ENCODE results near the gene LDAF1. TPM values are rescaled to one million over a fixed set of nuclear protein-coding genes. Genes with fewer than 3 reads are reported as not detected.
"Not testable (repeated sequence)": the region's sequence is repeated elsewhere in the genome, so short reads cannot be mapped to it uniquely, and the experiment has no call there.

The LDAF1 gene
- total RNA-seq, 2 experiments from 2014 or later, result 13.3 to 14.5 TPM

DNA sequence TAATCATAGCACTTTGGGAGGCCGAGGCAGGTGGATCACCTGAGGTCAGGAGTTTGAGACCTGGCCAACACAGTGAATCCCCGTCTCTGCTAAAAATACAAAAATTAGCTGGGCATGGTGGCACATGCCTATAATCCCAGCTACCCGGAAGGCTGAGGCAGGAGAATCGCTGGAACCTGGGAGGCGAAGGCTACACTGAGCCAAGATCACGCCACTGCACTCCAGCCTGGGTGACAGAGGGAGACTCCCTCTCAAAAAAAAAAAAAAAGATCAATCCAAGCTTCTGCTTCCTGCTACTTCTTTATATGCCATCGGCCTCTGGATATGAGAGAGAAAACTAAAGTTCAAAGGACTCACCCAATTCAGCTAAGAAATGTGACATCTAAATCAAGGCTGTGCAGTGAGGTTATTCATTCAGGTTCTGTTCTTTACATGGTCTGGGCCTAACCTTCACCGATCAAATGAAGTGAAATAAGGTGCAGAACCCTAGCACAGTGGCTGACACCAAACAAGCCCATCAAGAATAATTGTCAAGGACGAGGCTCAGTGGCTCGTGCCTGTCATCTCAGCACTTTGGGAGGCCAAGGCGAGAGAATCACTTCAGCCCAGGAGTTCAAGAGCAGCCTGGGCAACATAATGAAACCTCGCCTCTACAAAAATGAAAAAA, 27.3 kb downstream of the LDAF1 start:
- peaks cover 16% of the 10 kb centered on the region for H3K4me1 Mint-ChIP-seq (ENCODE audit: low read depth)
- H3K36me3 Mint-ChIP-seq (ENCODE audit: low read depth), result peaks cover 18% of the 10 kb centered on the region
- no peak overlapping the region for H3K4me3 Mint-ChIP-seq
- H3K27me3 Mint-ChIP-seq (ENCODE audit: low read depth), result no peaks in the 10 kb centered on the region
- intact Hi-C loops (cut with micrococcal nuclease), result loop anchor here (2.0 to 5.0 kb wide), 2 partner anchors 27 to 372 kb away; partner anchors contain the start of gene LDAF1
- H3K27ac Mint-ChIP-seq, result no peak overlapping the region
- CTCF ChIA-PET, result interaction anchor here (0.7 to 1.4 kb wide), 2 partner anchors 14 to 1135 kb away, joined by 3 to 6 read pairs; no protein-coding TSS in a partner anchor
- no peak for DNase-seq
- H3K9me3 Mint-ChIP-seq, result peaks cover 11% of the 10 kb centered on the region

DNA sequence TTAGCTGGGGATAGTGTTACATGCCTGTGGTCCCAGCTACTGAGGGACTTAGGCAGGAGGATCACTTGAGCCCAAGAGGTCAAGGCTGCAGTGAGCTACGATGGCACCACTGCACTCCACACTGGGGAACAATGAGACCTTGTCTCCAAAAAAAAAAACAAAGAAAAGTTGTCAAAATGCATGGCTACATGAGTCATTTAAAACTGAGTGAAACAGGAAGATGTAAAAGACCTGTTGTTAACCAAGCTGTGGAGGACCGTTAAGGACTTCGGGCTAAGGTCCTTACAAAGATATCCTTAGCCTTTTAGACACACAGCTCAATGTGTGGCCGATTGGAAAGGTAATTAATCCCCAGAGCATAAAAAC, 27.8 kb downstream of the LDAF1 start:
- H3K27ac Mint-ChIP-seq, result no peak overlapping the region
- H3K9me3 Mint-ChIP-seq, result peaks cover 11% of the 10 kb centered on the region
- intact Hi-C loops (cut with micrococcal nuclease), result loop anchor here (5.0 kb wide), 1 partner anchor 371 kb away; no protein-coding TSS in a partner anchor
- DNase-seq, result no peak
- CTCF ChIA-PET, result interaction anchor here (0.5 to 1.4 kb wide), 7 partner anchors 15 to 1135 kb away, joined by 3 to 6 read pairs (median 4); no protein-coding TSS in a partner anchor
- H3K36me3 Mint-ChIP-seq (ENCODE audit: low read depth), result peaks cover 14% of the 10 kb centered on the region
- no peaks in the 10 kb centered on the region for H3K27me3 Mint-ChIP-seq (ENCODE audit: low read depth)
- H3K4me3 Mint-ChIP-seq, result no peak overlapping the region
- peaks cover 16% of the 10 kb centered on the region for H3K4me1 Mint-ChIP-seq (ENCODE audit: low read depth)

- no peaks in the 10 kb centered on the region for H3K27me3 Mint-ChIP-seq (ENCODE audit: low read depth)
- peaks cover 4% of the 10 kb centered on the region for H3K36me3 Mint-ChIP-seq (ENCODE audit: low read depth)
- H3K4me1 Mint-ChIP-seq (ENCODE audit: low read depth), result peaks cover 14% of the 10 kb centered on the region
- intact Hi-C loops (cut with micrococcal nuclease), result loop anchor here (5.0 kb wide), 1 partner anchor 368 kb away; no protein-coding TSS in a partner anchor
- H3K27ac Mint-ChIP-seq, result no peak overlapping the region
- no peak overlapping the region for H3K4me3 Mint-ChIP-seq
- H3K9me3 Mint-ChIP-seq, result peaks cover 8% of the 10 kb centered on the region
- CTCF ChIA-PET, result interaction anchor here (0.6 to 2.3 kb wide), 14 partner anchors 8 to 1108 kb away, joined by 3 to 17 read pairs (median 3); partner anchors contain the start of genes CRYM and POLR3E
- no peak for DNase-seq
These were observed 30.8 kb downstream of the LDAF1 start for GRCh38 chr16:21189311-21189710.

DNA sequence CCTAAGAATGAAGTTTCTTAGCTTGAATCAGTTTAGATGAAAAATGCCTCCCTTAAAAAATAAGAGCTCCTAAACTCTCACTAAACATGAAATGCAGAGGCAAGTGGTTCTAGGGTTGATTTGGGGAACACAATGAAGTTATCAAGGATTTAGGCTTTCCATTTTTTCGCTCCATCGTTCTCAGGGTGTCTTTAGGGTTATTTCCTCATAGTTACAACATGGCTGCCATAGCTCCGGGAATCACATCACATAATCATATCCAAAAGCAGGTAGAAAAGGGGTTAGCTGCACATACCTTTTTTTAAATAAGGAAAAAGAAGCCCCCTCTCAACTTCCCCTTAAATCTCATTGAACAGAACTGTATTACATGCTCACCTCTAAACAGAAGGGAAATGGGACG, 31.5 kb downstream of the LDAF1 start:
- H3K9me3 Mint-ChIP-seq, result peaks cover 1% of the 10 kb centered on the region
- CTCF ChIA-PET, result interaction anchor here (0.6 to 2.3 kb wide), 8 partner anchors 8 to 1107 kb away, joined by 3 to 7 read pairs (median 3); partner anchors contain the start of gene POLR3E
- no peaks in the 10 kb centered on the region for H3K36me3 Mint-ChIP-seq (ENCODE audit: low read depth)
- H3K4me3 Mint-ChIP-seq, result no peak overlapping the region
- intact Hi-C loops (cut with micrococcal nuclease), result no loop called here
- DNase-seq, result no peak
- H3K27ac Mint-ChIP-seq, result no peak overlapping the region
- H3K4me1 Mint-ChIP-seq (ENCODE audit: low read depth), result peaks cover 14% of the 10 kb centered on the region
- no peaks in the 10 kb centered on the region for H3K27me3 Mint-ChIP-seq (ENCODE audit: low read depth)

- H3K4me3 Mint-ChIP-seq, result no peak overlapping the region
- H3K9me3 Mint-ChIP-seq, result no peaks in the 10 kb centered on the region
- no peaks in the 10 kb centered on the region for H3K27me3 Mint-ChIP-seq (ENCODE audit: low read depth)
- intact Hi-C loops (cut with micrococcal nuclease), result no loop called here
- no peak for DNase-seq
- peaks cover 13% of the 10 kb centered on the region for H3K4me1 Mint-ChIP-seq (ENCODE audit: low read depth)
- CTCF ChIA-PET, result interaction anchor here (1.7 kb wide), 1 partner anchor 111 kb away, joined by 7 read pairs; no protein-coding TSS in a partner anchor
- no peak overlapping the region for H3K27ac Mint-ChIP-seq
- no peaks in the 10 kb centered on the region for H3K36me3 Mint-ChIP-seq (ENCODE audit: low read depth)
These were observed 32.1 kb downstream of the LDAF1 start for GRCh38 chr16:21190599-21190998.

DNA sequence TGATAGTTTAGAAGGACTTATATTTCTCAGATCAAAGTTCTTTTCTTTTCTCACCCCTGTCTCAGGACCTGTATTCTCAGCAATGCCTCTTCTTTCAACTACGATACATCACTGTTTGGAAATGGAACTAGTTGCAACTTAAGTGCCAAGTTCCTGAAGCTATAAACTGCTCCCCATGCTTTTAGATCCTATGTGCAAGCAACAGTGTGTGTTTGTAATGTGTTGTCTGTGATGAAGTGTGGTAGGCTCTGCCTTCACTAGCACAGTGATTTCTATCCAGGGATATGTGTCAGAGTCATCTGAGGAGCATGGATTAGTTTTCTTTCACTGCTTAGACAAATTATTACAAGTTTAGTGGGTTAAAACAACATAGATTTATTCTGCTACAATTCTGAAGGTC, 34.5 kb downstream of the LDAF1 start:
- intact Hi-C loops (cut with micrococcal nuclease), result no loop called here
- Mint-ChIP-seq H3K4me3 (no peak overlapping the region), H3K27me3 (ENCODE audit: low read depth) (no peaks in the 10 kb centered on the region), H3K9me3 (no peaks in the 10 kb centered on the region), H3K4me1 (ENCODE audit: low read depth) (peaks cover 13% of the 10 kb centered on the region), H3K36me3 (ENCODE audit: low read depth) (no peaks in the 10 kb centered on the region), H3K27ac (no peak overlapping the region)
- CTCF ChIA-PET, result no interaction called here
- no peak for DNase-seq

DNA sequence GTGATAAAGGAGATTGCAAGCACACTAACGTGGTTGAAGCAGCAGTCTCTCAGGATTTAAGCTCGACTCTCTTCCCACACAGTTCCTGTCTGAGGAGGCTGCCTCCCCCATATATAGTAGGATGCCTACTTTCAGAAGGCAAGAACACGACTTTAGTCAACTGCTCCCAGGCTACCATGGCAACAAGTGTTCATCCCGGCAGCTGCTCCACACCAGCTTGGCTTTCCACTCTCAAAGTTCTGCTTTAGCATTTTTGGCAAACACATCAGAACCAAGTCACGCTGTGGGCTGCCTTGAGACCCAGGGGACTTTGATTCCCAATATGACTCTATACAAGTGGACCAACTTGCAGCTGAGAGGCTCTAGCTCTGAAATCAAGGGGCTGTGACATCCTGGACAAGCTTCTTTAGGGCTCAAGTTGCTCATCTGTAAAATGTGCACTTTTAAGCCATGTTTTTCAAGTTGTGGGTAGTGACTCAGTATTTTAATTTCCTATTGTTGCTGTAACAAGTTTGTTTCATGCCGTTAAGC, 36.4 kb downstream of the LDAF1 start:
- Mint-ChIP-seq H3K27me3 (ENCODE audit: low read depth) (no peaks in the 10 kb centered on the region), H3K4me1 (ENCODE audit: low read depth) (peaks cover 9% of the 10 kb centered on the region), H3K9me3 (no peaks in the 10 kb centered on the region), H3K27ac (no peak overlapping the region), H3K4me3 (no peak overlapping the region), H3K36me3 (ENCODE audit: low read depth) (no peaks in the 10 kb centered on the region)
- intact Hi-C loops (cut with micrococcal nuclease), result no loop called here
- no peak for DNase-seq
- CTCF ChIA-PET, result no interaction called here

- H3K36me3 Mint-ChIP-seq (ENCODE audit: low read depth); CTCF ChIA-PET; intact Hi-C loops (cut with micrococcal nuclease); H3K4me1 Mint-ChIP-seq (ENCODE audit: low read depth); H3K9me3 Mint-ChIP-seq; H3K27ac Mint-ChIP-seq; DNase-seq; H3K27me3 Mint-ChIP-seq (ENCODE audit: low read depth); H3K4me3 Mint-ChIP-seq: not testable (repeated sequence)
These were observed 36.9 kb downstream of the LDAF1 start for GRCh38 chr16:21195330-21195729.

DNA sequence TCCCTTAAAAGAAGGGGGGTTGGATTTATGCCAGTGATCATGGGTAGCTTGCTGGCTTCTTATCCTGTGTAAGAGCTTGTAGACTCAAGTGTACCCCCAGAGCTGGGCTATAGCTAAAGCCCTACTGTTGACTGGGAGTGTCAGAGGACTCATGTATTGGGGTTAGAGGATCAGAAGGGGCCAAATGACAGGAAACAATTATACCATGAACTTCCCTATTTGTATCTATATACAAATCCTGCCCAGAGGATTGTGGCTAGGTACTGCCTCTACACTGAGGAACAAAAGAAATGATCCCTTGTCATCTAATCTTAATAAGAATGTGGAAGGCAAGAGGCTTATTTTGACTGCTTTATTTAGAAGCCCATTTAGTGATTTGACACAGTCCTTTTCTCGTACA, 38.6 kb downstream of the LDAF1 start:
- DNase-seq, result no peak
- Mint-ChIP-seq H3K27me3 (ENCODE audit: low read depth) (no peaks in the 10 kb centered on the region), H3K4me3 (no peak overlapping the region), H3K4me1 (ENCODE audit: low read depth) (peaks cover 9% of the 10 kb centered on the region), H3K27ac (no peak overlapping the region), H3K36me3 (ENCODE audit: low read depth) (no peaks in the 10 kb centered on the region), H3K9me3 (no peaks in the 10 kb centered on the region)
- CTCF ChIA-PET, result interaction anchor here (0.5 to 0.9 kb wide), 2 partner anchors 9 to 1103 kb away, joined by 3 read pairs; no protein-coding TSS in a partner anchor
- intact Hi-C loops (cut with micrococcal nuclease), result no loop called here

DNA sequence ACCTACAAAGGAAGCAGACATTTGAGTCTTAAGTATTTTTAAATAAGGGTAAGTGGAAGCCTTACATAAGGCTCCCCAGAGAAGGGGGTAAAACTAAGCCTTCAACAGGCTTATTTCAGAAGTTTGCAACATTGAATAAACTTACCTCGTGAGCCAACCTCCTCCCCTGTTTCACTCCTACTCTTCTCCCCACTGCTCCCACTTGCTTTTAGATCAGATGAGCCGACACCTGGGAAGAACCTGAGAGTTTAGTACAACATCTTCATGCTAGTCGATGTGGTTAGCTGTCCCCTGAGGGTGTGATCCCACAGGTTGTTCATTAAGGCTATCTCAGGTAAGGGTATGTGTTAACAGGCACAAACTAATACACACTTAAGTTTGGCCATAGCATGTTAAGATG, 39.1 kb downstream of the LDAF1 start:
- CTCF ChIA-PET, result interaction anchor here (0.9 kb wide), 1 partner anchor 9 kb away, joined by 3 read pairs; no protein-coding TSS in a partner anchor
- Mint-ChIP-seq H3K27ac (no peak overlapping the region), H3K4me3 (no peak overlapping the region), H3K36me3 (ENCODE audit: low read depth) (no peaks in the 10 kb centered on the region), H3K27me3 (ENCODE audit: low read depth) (no peaks in the 10 kb centered on the region), H3K4me1 (ENCODE audit: low read depth) (peaks cover 9% of the 10 kb centered on the region), H3K9me3 (no peaks in the 10 kb centered on the region)
- no peak for DNase-seq
- intact Hi-C loops (cut with micrococcal nuclease), result no loop called here

DNA sequence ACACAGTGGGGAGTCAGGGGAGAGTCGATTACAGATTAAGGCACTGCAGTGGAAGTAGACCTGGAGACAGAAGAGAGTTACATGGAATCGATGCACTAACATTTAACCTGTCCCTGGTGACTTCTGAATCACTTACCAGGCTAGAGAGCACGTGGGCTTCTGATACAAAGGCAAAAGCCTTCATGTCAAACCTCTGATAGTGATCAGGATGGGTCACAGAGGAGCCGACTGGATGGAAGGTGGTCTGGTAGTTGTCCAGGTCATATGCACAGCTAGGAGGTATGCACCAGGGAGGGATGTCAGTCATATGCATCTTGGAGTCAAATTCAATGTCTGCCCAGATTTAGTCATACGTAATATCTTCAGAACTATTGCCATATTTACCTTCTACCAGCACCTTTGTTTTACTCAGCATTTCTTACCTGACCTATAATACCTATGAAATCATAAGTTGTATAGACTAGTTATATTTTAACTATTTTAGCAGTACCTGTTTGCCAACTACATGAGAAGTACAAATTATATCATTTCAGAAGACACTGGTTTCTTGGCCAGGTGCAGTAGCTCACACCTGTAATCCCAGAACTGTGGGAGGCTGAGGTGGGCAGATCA, 41.2 kb downstream of the LDAF1 start:
- intact Hi-C loops (cut with micrococcal nuclease), result no loop called here
- no peaks in the 10 kb centered on the region for H3K27me3 Mint-ChIP-seq (ENCODE audit: low read depth)
- H3K9me3 Mint-ChIP-seq, result no peaks in the 10 kb centered on the region
- DNase-seq, result no peak
- H3K36me3 Mint-ChIP-seq (ENCODE audit: low read depth), result no peaks in the 10 kb centered on the region
- H3K27ac Mint-ChIP-seq, result no peak overlapping the region
- CTCF ChIA-PET, result interaction anchor here (1.2 to 1.5 kb wide), 2 partner anchors 11 to 43 kb away, joined by 3 to 4 read pairs; no protein-coding TSS in a partner anchor
- peaks cover 5% of the 10 kb centered on the region for H3K4me1 Mint-ChIP-seq (ENCODE audit: low read depth)
- H3K4me3 Mint-ChIP-seq, result no peak overlapping the region

- Mint-ChIP-seq H3K9me3 (no peaks in the 10 kb centered on the region), H3K36me3 (ENCODE audit: low read depth) (no peaks in the 10 kb centered on the region), H3K4me3 (no peak overlapping the region), H3K27ac (no peak overlapping the region), H3K27me3 (ENCODE audit: low read depth) (no peaks in the 10 kb centered on the region), H3K4me1 (ENCODE audit: low read depth) (no peaks in the 10 kb centered on the region)
- CTCF ChIA-PET, result no interaction called here
- no peak for DNase-seq
- intact Hi-C loops (cut with micrococcal nuclease), result no loop called here
These were observed 44.8 kb downstream of the LDAF1 start for GRCh38 chr16:21203155-21203797.
